Left ventricle myocardium inferior (tissue), 1 donor: ENCODE data around the gene UCK1. TPM values are rescaled to one million over a fixed set of nuclear protein-coding genes. Genes with fewer than 3 reads are reported as not detected.
A peak's percentile ranks its signal among the peaks of the same experiment; 100 is the strongest.

Experiments used
- DNase-seq: peaks from one replicate; pipeline ENCODE4 v3.0.0-alpha.2; 2020
- H3K27ac ChIP-seq: fragments of 200-600 bp; replicated peaks from 2 replicates; pipeline ENCODE4 v1.8.0; 2021
- H3K27me3 ChIP-seq: fragments of 200-600 bp; 2 replicates; pipeline ENCODE4 v1.8.0; 2021; ENCODE audit warnings: low read depth
- H3K36me3 ChIP-seq: fragments of 200-600 bp; 2 replicates; pipeline ENCODE4 v1.8.0; 2021
- H3K4me1 ChIP-seq: fragments of 200-600 bp; 2 replicates; pipeline ENCODE4 v1.8.0; 2021
- H3K4me3 ChIP-seq: fragments of 200-600 bp; 2 replicates; pipeline ENCODE4 v1.8.0; 2021; ENCODE audit warnings: mild to moderate bottlenecking, moderate library complexity
- H3K9me3 ChIP-seq: fragments of 200-600 bp; replicated peaks from 2 replicates; pipeline ENCODE4 v1.8.0; 2021
- CTCF ChIP-seq: fragments of 200-600 bp; IDR thresholded peaks from 2 replicates; pipeline ENCODE4 v1.8.0; 2021; ENCODE audit warnings: antibody characterized with exemption, mild to moderate bottlenecking, borderline replicate concordance
- intact Hi-C: fragments of 100-400 bp; cut with micrococcal nuclease; formaldehyde crosslinking; loops from one replicate; pipeline ENCODE4 v1.11.0; 2022
- total RNA-seq: library from RNA; stranded (reverse); fragmentation: NEBNext Ultra II Directional; extraction: Animal tissue kit (Norgen Biotek cat#: 25700); gene quantifications from one replicate; pipeline ENCODE4 v1.2.1, GENCODE V29; 2021
- donor health status: DM: no; HTN: yes; CAD: no; lungs with severe emphysema.

UCK1 gene
- total RNA-seq, 1 donor from 2014 or later: 23.0 TPM

GRCh38 chr9:131513177-131513576, 17.9 kb downstream of the UCK1 start:
- TF ChIP-seq CTCF: no peak
- peaks cover 74% of the 10 kb centered on the region for H3K36me3 ChIP-seq
- peaks cover 10% of the 10 kb centered on the region for H3K4me1 ChIP-seq
- H3K9me3 ChIP-seq: no peaks in the 10 kb centered on the region
- no peak overlapping the region for H3K4me3 ChIP-seq
- H3K27me3 ChIP-seq: no peaks in the 10 kb centered on the region
- intact Hi-C loops: no loop called here
- H3K27ac ChIP-seq: no peak overlapping the region
- DNase-seq: no peak

- H3K4me3 ChIP-seq: no peak overlapping the region
- intact Hi-C loops: no loop called here
Measured at GRCh38 chr9:131511880-131512279, 19.2 kb downstream of the UCK1 start.

DNA sequence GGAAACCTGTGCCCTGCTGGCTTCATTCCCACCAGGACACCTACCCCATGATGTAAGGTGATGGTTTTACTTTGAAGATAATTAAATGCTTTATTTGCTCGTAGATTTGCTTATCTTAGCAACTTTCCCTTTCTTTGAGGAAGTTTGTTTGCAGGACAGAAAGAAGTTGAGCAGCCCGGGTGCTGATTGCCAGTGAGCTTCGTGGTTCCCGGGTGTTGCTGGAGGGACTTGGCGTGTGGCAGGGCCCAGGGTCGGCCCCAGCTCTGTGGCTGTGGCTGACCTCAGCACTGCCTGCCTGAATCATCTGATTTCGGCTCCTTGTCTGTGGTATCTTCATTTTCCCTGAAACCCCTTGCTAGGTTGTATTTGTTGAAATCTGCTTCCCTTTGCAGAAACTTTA, 19.6 kb downstream of the UCK1 start:
- TF ChIP-seq CTCF: no peak
- no peak for DNase-seq
- Histone ChIP-seq H3K27me3 (no peaks in the 10 kb centered on the region), H3K4me3 (no peak overlapping the region), H3K4me1 (no peaks in the 10 kb centered on the region), H3K9me3 (no peaks in the 10 kb centered on the region), H3K27ac (no peak overlapping the region), H3K36me3 (peaks cover 77% of the 10 kb centered on the region)
- intact Hi-C loops: no loop called here

More at GRCh38 chr9:131511880-131512279, 19.2 kb downstream of the UCK1 start:
- no peaks in the 10 kb centered on the region for H3K27me3 ChIP-seq
- H3K36me3 ChIP-seq: peaks cover 79% of the 10 kb centered on the region
- H3K4me1 ChIP-seq: no peaks in the 10 kb centered on the region
- TF ChIP-seq CTCF: no peak
- DNase-seq: no peak
- H3K27ac ChIP-seq: no peak overlapping the region
- no peaks in the 10 kb centered on the region for H3K9me3 ChIP-seq

DNA sequence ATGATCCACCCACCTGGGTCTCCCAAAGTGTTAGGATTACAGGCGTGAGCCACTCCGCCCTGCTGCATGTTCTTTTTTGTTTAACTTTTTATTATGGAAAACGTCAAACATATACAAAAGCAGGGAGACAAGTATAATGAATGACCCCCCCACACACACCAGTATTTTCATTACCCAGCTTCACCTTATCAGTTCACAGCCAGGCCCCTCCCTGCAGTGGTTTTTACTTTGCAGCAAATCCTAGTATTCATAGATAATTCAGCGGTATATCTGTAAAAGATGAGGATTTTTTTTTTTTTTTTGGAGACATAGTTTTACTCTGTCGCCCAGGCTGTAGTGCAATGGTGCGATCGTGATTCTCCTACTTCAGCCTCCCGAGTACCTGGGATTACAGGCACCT, 26.1 kb downstream of the UCK1 start:
- no peaks in the 10 kb centered on the region for H3K9me3 ChIP-seq
- DNase-seq: no peak
- intact Hi-C loops: no loop called here
- peaks cover 31% of the 10 kb centered on the region for H3K4me1 ChIP-seq
- TF ChIP-seq CTCF: no peak
- H3K27ac ChIP-seq: no peak overlapping the region
- H3K36me3 ChIP-seq: peaks cover 26% of the 10 kb centered on the region
- no peak overlapping the region for H3K4me3 ChIP-seq
- H3K27me3 ChIP-seq: no peaks in the 10 kb centered on the region

DNA sequence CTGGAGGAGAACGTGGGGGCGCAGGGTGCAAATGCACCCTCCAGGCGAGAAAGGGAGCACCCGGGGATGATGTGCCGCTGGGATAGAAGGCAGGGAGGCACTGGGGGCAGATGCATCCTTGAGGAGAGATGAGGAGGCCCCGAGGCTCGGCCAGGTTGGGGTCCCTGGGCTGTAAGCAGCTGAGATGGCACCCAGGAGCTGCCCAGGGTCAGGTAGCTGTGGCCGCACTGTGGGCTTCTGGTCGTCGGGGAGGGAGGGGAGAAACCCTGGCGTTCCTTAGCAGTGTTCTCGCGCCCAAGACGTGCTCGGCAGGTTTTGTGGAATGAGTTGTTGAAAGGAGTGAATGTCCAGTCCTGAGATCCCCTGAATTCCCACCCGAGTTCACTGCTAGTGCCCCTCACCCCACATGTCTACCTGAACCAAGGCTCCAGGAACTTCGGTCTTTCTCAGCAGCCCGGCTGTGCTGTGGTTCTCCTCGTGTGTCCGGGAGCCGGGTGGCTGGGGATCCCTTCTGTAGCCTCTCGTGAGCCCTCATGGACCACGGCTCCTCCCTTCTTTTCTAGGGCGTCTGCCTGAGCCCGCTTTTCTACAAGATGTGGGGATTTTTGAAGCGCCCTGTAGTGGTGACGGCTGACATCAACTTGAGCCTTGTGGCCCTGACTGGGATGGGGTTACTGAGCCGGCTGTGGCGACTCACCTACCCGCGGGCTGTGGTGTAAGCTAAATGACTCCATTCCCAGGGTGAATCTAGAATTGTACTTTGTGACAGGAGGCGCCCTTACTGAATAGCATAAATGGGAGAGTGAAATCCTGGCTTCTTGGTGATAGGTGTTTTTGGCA, 27.2 kb downstream of the UCK1 start:
- Histone ChIP-seq H3K9me3 (no peaks in the 10 kb centered on the region), H3K36me3 (peaks cover 28% of the 10 kb centered on the region), H3K27me3 (no peaks in the 10 kb centered on the region), H3K4me1 (peaks cover 31% of the 10 kb centered on the region), H3K4me3 (peak overlapping the region; percentile 95), H3K27ac (peak overlapping the region; percentile 86)
- intact Hi-C loops: no loop called here
- no peak for TF ChIP-seq CTCF
- DNase-seq: no peak
